ENCODE measurements around the gene C6orf163. TPM values are rescaled to one million over a fixed set of nuclear protein-coding genes. Genes with fewer than 3 reads are reported as not detected.
A peak's percentile ranks its signal among the peaks of the same experiment; 100 is the strongest.
"Not testable (repeated sequence)": the region's sequence is repeated elsewhere in the genome, so short reads cannot be mapped to it uniquely, and the experiment has no call there.

The C6orf163 gene
- polyA plus RNA-seq, 1 experiment, result 0.20 TPM

GRCh38 chr6:87319271-87319987, 25.2 kb upstream of the C6orf163 start:
- TF ChIP-seq CTCF (IDR thresholded peaks at IDR 0.05; ENCODE audit: insufficient read depth, low read depth, low read length), result no peak
- H3K27me3 ChIP-seq (ENCODE audit: control insufficient read depth, insufficient read depth, low read length), result no peaks in the 10 kb centered on the region
- H3K4me3 ChIP-seq (ENCODE audit: low read depth, low read length), result no peak overlapping the region
- no peaks in the 10 kb centered on the region for H3K36me3 ChIP-seq (ENCODE audit: control insufficient read depth, insufficient read depth, low read length)
- ChIA-PET POLR2A (no interaction called here), CTCF (no interaction called here)
- no peak for DNase-seq (ENCODE audit: low read depth)

- peak; percentile 77 for TF ChIP-seq CTCF (IDR thresholded peaks at IDR 0.05; ENCODE audit: insufficient read depth, low read depth, low read length)
- CTCF ChIA-PET, result interaction anchor here (0.6 to 2.2 kb wide), 7 partner anchors 13 to 1181 kb away, joined by 3 to 9 read pairs (median 4); no protein-coding TSS in a partner anchor
- no peaks in the 10 kb centered on the region for H3K27me3 ChIP-seq (ENCODE audit: control insufficient read depth, insufficient read depth, low read length)
- DNase-seq (ENCODE audit: low read depth), result peak; percentile 4
- no peaks in the 10 kb centered on the region for H3K36me3 ChIP-seq (ENCODE audit: control insufficient read depth, insufficient read depth, low read length)
- POLR2A ChIA-PET, result no interaction called here
- peak within 1 kb of the TSS; percentile 81 for H3K4me3 ChIP-seq (ENCODE audit: low read depth, low read length)
These were observed 22.1 kb upstream of the C6orf163 start, which contains the start of gene SMIM8 for GRCh38 chr6:87322304-87323212. TSS of gene SMIM8 (plus strand) at chr6:87322588. CDS start at chr6:87337032, 14,444 bp downstream.

- POLR2A ChIA-PET; H3K27me3 ChIP-seq (ENCODE audit: control insufficient read depth, insufficient read depth, low read length); H3K36me3 ChIP-seq (ENCODE audit: control insufficient read depth, insufficient read depth, low read length); DNase-seq (ENCODE audit: low read depth); H3K4me3 ChIP-seq (ENCODE audit: low read depth, low read length); CTCF ChIA-PET: not testable (repeated sequence)
These were observed 20.7 kb upstream of the C6orf163 start for GRCh38 chr6:87323880-87324279.

GRCh38 chr6:87330961-87331360, 13.7 kb upstream of the C6orf163 start:
- H3K4me3 ChIP-seq (ENCODE audit: low read depth, low read length), result no peak overlapping the region
- DNase-seq (ENCODE audit: low read depth), result no peak
- CTCF ChIA-PET, result no interaction called here
- H3K27me3 ChIP-seq (ENCODE audit: control insufficient read depth, insufficient read depth, low read length), result no peaks in the 10 kb centered on the region
- no peaks in the 10 kb centered on the region for H3K36me3 ChIP-seq (ENCODE audit: control insufficient read depth, insufficient read depth, low read length)
- POLR2A ChIA-PET, result no interaction called here
- no peak for TF ChIP-seq CTCF (IDR thresholded peaks at IDR 0.05; ENCODE audit: insufficient read depth, low read depth, low read length)

GRCh38 chr6:87333033-87333432, 11.6 kb upstream of the C6orf163 start:
- POLR2A ChIA-PET, result no interaction called here
- H3K27me3 ChIP-seq (ENCODE audit: control insufficient read depth, insufficient read depth, low read length), result no peaks in the 10 kb centered on the region
- no peak for TF ChIP-seq CTCF (IDR thresholded peaks at IDR 0.05; ENCODE audit: insufficient read depth, low read depth, low read length)
- no peaks in the 10 kb centered on the region for H3K36me3 ChIP-seq (ENCODE audit: control insufficient read depth, insufficient read depth, low read length)
- H3K4me3 ChIP-seq (ENCODE audit: low read depth, low read length), result no peak overlapping the region
- CTCF ChIA-PET, result no interaction called here
- no peak for DNase-seq (ENCODE audit: low read depth)

All from BJ (cell line).